Adipocyte (in vitro differentiated cells): ENCODE results near the gene NUBPL.
A peak's percentile ranks its signal among the peaks of the same experiment; 100 is the strongest.

Experiments used
- DNase-seq: peaks from one replicate; pipeline ENCODE4 v3.0.0-alpha.2; 2015; ENCODE audit warnings: low read depth
- H3K27me3 ChIP-seq: replicated peaks from 2 replicates; pipeline ENCODE4 v1.7.0; 2013; ENCODE audit warnings: mild to moderate bottlenecking, low read length, moderate library complexity; ENCODE audit not compliant: control insufficient read depth, insufficient read depth
- H3K36me3 ChIP-seq: 2 replicates; pipeline ENCODE4 v1.7.0; 2013; ENCODE audit warnings: low read length, mild to moderate bottlenecking, moderate library complexity; ENCODE audit not compliant: control insufficient read depth, insufficient read depth, severe bottlenecking
- H3K4me1 ChIP-seq: 2 replicates; pipeline ENCODE4 v1.7.0; 2013; ENCODE audit warnings: mild to moderate bottlenecking, low read length, moderate library complexity; ENCODE audit not compliant: control insufficient read depth, insufficient read depth
- H3K4me3 ChIP-seq: 2 replicates; pipeline ENCODE4 v1.7.0; 2013; ENCODE audit warnings: mild to moderate bottlenecking, low read length, moderate library complexity
- H3K9ac ChIP-seq: 2 replicates; pipeline ENCODE4 v1.7.0; 2013; ENCODE audit warnings: mild to moderate bottlenecking, low read length, moderate library complexity
- H3K9me3 ChIP-seq: 2 replicates; pipeline ENCODE4 v1.7.0; 2013; ENCODE audit warnings: mild to moderate bottlenecking, low read length, moderate library complexity; ENCODE audit not compliant: control insufficient read depth

The NUBPL gene, protein sequence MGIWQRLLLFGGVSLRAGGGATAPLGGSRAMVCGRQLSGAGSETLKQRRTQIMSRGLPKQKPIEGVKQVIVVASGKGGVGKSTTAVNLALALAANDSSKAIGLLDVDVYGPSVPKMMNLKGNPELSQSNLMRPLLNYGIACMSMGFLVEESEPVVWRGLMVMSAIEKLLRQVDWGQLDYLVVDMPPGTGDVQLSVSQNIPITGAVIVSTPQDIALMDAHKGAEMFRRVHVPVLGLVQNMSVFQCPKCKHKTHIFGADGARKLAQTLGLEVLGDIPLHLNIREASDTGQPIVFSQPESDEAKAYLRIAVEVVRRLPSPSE

DNA sequence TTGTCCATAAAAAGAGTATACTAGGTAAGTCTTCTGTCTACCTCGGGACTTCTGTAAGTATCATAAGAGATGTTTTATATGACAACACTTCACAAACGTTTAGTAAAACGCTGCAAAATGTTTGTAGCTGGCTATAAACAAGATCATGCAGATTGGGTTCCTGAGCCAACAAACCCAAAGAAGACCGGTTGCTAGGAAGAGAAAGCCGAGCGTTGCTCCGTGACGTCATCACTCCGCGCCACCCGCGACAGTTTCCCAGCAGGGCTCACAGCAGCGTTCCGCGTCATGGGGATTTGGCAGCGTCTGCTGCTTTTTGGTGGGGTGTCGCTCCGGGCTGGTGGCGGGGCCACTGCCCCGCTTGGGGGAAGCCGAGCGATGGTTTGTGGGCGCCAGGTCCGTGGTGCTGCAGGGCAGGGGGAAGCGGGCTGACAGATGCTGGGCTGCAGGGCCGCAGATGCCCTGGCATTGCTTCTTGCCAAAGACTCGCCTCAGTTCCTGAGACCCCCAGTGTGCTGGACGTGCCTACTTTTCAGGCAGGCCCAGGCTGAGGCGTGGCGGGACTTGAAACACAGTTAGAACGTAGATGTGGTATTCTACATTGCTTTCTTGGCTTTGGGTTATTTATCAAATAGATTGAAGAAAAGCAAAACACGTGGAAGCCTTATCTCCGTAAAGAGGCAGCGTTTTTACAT is at the start of gene NUBPL:
TSS of gene NUBPL (plus strand) at position 250 of the 692 bp plus-strand sequence. CDS start at position 286, 36 bp downstream.
- DNase-seq, result peak; percentile 97
- peak within 1 kb of the TSS; percentile 90 for H3K9ac ChIP-seq
- H3K27me3 ChIP-seq, result peaks cover 4% of the 10 kb centered on the region
- H3K9me3 ChIP-seq, result no peaks in the 10 kb centered on the region
- peak within 1 kb of the TSS; percentile 98 for H3K4me3 ChIP-seq
- peaks cover 5% of the 10 kb centered on the region for H3K4me1 ChIP-seq
- no peaks in the 10 kb centered on the region for H3K36me3 ChIP-seq

DNA sequence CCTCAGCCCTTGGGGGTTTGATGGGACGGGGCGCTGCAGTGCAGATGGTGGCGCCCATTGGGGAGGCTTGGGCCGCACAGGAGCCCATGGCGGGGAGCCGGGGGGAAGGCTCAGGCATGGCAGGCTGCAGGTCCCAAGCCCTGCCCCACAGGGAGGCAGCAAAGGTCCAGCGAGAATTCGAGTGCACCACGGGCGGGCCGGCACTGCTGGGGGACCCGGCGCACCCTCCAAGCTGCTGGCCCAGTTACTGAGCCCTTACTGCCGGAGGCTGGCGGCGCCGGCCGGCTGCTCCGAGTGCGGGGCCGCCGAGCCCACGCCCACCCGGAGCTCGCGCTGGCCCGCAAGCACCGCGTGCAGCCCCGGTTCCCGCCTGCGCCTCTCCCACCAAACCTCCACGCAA is 34.1 kb upstream of the NUBPL start:
- Histone ChIP-seq H3K36me3 (no peaks in the 10 kb centered on the region), H3K4me1 (no peaks in the 10 kb centered on the region), H3K9ac (no peak overlapping the region), H3K9me3 (no peaks in the 10 kb centered on the region), H3K27me3 (peaks cover 3% of the 10 kb centered on the region), H3K4me3 (no peak overlapping the region)
- DNase-seq, result no peak

DNA sequence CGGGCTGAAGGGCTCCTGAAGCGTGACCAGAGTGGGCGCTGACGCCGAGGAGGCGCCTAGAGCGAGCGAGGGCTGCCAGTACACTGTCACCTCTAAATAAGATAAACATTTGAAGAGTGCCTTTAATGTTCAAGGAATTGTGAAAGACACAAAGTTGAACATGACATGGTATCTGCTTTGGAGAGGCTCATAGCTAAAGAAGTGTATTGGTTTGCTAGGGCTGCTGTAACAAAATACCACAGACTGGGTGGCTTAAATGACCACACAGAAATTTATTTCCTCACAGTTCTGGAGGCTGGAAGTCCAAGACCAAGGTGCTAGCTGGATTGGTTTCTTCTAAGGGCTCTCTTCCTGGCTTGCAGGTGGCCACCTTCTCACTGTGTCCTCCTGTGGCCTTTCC is 33.7 kb upstream of the NUBPL start:
- no peaks in the 10 kb centered on the region for H3K36me3 ChIP-seq
- no peak for DNase-seq
- H3K4me3 ChIP-seq, result no peak overlapping the region
- peaks cover 3% of the 10 kb centered on the region for H3K27me3 ChIP-seq
- H3K9me3 ChIP-seq, result no peaks in the 10 kb centered on the region
- no peaks in the 10 kb centered on the region for H3K4me1 ChIP-seq
- no peak overlapping the region for H3K9ac ChIP-seq

DNA sequence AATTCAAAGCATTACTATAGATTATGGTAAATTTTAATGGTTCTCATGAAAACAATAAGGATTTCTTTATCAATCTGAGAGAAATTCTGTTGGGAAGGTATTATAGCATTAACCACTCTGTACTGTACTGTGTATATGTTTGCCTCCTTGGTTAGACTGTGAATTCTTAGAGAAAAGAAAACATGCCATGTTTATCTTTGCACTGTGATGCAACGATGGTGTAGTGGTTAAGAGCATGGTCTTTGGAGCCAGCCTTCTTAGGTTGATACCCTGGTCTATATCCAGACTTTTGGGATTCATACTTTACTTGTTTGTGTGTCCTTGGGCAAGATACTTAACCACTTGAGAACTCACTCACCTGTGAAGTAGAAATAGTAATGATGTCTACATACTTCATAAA is 32.2 kb upstream of the NUBPL start:
- Histone ChIP-seq H3K9ac (no peak overlapping the region), H3K4me1 (no peaks in the 10 kb centered on the region), H3K9me3 (no peaks in the 10 kb centered on the region), H3K36me3 (no peaks in the 10 kb centered on the region), H3K4me3 (no peak overlapping the region), H3K27me3 (peaks cover 3% of the 10 kb centered on the region)
- peak; percentile 27 for DNase-seq

DNA sequence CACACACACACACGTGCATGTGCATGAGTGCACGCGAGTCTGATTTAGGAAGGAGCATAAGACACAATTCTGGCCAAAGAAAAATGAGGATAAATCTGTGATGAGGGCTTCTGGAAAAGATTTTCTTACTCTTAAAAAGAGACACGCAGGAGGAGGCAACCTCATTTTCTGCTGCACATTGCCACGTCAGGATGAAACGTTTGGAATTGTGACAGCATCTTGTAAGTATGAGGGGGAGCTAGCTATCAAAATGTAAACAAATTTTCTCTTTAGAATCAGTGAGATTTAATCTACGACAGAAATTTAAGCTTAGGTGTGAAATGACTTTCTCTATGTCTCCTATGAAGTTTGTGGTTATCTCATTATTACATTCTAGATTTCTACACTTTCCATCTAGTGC is 31.1 kb upstream of the NUBPL start:
- no peaks in the 10 kb centered on the region for H3K36me3 ChIP-seq
- peaks cover 3% of the 10 kb centered on the region for H3K27me3 ChIP-seq
- no peaks in the 10 kb centered on the region for H3K9me3 ChIP-seq
- no peak overlapping the region for H3K4me3 ChIP-seq
- H3K9ac ChIP-seq, result no peak overlapping the region
- no peaks in the 10 kb centered on the region for H3K4me1 ChIP-seq
- no peak for DNase-seq

DNA sequence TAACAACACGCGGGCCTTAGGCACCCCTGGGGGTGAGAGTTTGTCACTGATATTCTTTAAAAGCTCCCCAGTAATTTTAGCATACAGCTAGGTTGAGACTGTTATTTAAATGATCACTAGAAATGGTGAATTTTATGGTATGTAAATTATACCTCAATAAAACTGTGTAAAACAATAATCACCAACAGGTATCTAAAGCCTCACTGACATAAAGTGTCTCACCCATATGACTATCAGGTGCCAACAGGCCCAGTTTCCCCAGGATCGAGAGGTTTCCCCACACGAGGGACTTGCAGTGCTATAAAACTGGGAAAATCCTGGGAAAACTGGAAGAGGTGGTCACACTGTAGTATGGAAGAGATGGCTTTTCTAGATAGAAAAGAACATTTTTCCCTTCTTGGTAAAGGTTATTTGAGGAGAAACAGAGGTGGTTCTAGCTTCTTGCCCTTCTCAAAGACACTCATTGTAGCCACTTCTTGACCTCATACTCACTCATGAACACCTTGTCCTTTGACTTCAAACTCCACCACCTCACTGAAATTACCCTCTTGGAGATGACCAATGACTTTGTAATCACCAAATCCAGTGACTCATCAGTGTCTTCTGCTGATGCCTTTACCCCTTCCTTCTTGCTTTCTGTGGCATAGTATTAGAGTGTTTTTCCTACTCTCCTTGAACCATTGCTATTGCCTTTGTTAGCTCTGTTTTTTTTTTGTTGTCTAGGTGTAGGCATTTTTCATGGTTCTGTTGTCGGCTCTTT is 24.8 kb upstream of the NUBPL start:
- H3K9ac ChIP-seq, result no peak overlapping the region
- no peak for DNase-seq
- H3K36me3 ChIP-seq, result no peaks in the 10 kb centered on the region
- no peaks in the 10 kb centered on the region for H3K27me3 ChIP-seq
- no peaks in the 10 kb centered on the region for H3K9me3 ChIP-seq
- H3K4me1 ChIP-seq, result no peaks in the 10 kb centered on the region
- no peak overlapping the region for H3K4me3 ChIP-seq

DNA sequence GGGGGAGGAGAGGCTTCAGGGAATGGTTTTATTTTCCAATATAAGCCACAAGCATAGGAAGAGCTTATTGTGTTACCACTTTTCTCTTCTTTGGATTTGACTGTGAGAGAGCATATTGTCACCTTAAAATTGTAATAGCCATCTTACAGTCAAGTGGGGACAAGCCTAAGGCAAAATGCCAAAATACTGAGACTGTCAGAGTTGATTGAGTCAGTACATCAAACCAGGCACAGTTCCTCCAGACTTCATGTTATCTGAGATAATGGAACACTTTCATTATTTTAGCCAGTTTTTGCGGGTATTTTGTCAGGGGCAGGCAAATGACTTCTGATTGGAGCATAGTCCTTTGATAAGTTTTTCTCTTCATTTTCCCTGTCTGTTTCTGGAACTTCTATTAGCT is 19.5 kb upstream of the NUBPL start:
- no peak for DNase-seq

DNA sequence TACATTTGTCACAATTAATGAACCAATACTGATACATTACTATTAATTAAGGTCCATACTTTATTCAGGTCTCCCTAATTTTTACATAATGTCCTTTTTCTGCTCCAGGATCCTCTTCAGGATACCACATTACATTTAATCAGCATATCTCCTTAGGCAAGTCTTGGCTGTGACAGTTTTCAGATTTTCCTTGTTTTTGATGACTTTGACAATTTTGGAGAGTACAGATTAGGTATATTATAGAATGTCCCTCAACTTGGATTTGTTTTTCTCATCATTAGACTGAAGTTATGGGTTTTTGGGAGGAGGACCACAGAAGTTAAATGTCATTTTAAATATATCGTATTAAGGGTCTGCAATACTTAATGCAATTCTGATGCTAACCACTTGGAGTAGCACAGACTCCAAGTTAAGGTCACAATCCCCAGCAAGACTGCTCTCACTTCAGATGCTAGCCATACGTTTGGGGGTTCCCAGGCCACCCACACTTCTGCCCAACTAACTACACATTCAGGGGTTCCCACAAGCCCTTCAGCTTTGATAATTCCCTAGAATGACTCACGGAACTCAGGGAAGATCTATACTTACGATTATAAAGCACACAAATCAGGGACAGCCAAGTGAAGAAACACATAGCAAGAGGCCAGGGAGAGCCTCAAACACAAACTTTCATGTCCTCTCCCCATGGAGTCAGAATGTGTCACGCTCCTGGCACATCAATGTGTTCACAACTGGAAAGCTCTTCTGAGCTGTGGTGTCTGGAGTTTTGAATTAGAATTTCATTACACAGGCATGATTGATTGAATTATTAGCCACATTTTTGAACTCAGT is 17.0 kb upstream of the NUBPL start:
- no peak overlapping the region for H3K4me3 ChIP-seq
- DNase-seq, result peak; percentile 8
- no peaks in the 10 kb centered on the region for H3K4me1 ChIP-seq
- no peaks in the 10 kb centered on the region for H3K9me3 ChIP-seq
- H3K27me3 ChIP-seq, result no peaks in the 10 kb centered on the region
- no peak overlapping the region for H3K9ac ChIP-seq
- H3K36me3 ChIP-seq, result no peaks in the 10 kb centered on the region

More for the DNA sequence above, 19.5 kb upstream of the NUBPL start:
- no peak overlapping the region for H3K9ac ChIP-seq
- no peaks in the 10 kb centered on the region for H3K36me3 ChIP-seq
- H3K27me3 ChIP-seq, result no peaks in the 10 kb centered on the region
- no peaks in the 10 kb centered on the region for H3K4me1 ChIP-seq
- H3K4me3 ChIP-seq, result no peak overlapping the region
- no peaks in the 10 kb centered on the region for H3K9me3 ChIP-seq

DNA sequence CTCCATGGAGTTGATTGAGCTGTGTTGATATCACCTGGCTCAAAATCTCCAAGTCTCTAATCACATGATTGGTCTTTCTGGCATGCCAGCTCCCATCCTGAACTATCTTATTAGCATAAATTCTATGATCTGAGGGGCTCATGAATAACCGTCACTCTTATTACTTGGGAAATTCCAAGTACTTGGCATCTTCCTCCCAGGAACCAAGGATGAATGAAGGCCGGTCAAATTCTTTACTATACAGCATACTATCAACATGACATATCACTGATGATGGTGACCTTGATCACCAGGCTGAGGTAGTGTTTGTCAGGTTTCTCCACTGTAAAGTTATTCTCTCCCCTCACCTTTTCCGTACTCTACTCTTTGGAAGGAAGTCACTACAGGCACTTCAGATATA is 16.4 kb upstream of the NUBPL start:
- H3K4me1 ChIP-seq, result no peaks in the 10 kb centered on the region
- H3K4me3 ChIP-seq, result no peak overlapping the region
- no peaks in the 10 kb centered on the region for H3K27me3 ChIP-seq
- no peak for DNase-seq
- no peak overlapping the region for H3K9ac ChIP-seq
- H3K9me3 ChIP-seq, result no peaks in the 10 kb centered on the region
- H3K36me3 ChIP-seq, result no peaks in the 10 kb centered on the region

DNA sequence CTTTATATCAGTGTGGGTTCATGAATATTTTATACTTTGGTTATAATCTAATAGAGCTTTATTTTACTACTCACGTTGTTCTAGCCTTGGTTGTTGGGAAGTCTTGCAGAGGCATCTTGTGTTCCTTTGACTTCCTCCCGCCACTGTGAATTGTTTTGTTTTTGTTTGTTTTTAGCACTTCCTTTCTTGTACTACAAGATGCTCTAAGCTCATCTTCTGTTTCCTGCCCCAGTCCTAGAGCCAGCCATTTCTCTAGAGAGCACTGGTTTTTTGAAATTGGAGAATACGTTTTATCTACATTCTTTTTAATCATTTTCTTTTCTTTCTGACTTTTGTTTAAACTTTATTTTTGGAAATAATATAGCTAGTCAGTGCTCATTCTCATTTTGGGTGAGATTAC is 15.9 kb upstream of the NUBPL start:
- Histone ChIP-seq H3K9me3 (no peaks in the 10 kb centered on the region), H3K4me1 (no peaks in the 10 kb centered on the region), H3K27me3 (no peaks in the 10 kb centered on the region), H3K36me3 (no peaks in the 10 kb centered on the region), H3K4me3 (no peak overlapping the region), H3K9ac (no peak overlapping the region)
- DNase-seq, result no peak

DNA sequence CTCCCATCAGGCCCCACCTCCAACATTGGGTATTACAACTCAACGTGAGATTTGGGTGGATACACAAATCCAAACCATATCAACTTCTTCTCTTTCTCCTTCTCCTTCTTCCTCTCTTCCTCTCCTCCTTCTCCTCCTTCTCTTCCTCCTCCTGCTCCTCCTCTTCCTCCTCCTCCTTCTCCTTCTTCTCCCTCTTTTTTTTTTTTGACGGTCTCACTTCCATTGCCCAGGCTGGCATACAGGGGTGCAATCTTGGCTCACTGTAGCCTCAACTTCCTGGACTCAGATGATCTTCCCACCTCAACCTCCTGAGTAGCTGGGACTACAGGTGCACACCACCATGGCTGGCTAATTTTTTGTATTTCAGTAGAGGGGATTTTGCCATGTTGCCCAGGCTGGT is 11.4 kb upstream of the NUBPL start:
- no peaks in the 10 kb centered on the region for H3K4me1 ChIP-seq
- H3K4me3 ChIP-seq, result no peak overlapping the region
- no peaks in the 10 kb centered on the region for H3K9me3 ChIP-seq
- DNase-seq, result no peak
- H3K9ac ChIP-seq, result no peak overlapping the region
- peaks cover 11% of the 10 kb centered on the region for H3K27me3 ChIP-seq
- H3K36me3 ChIP-seq, result no peaks in the 10 kb centered on the region
